Body of pancreas (tissue), 4 donors: ENCODE data around the gene TMPRSS11F.

Experiments used
- CTCF ChIP-seq, 7 experiments: fragments of 450-650 bp in 4 of 7; fragments of 200-600 bp in 3 of 7; sonication (generic) in 3 of 7; IDR thresholded peaks; one replicate each; pipeline ENCODE4 v1.5.1; 2016 to 2019; ENCODE audit warnings: antibody characterized with exemption in 7 of 7
- POLR2A ChIP-seq, 3 donors: fragments of 450-650 bp; IDR thresholded peaks; one replicate each; pipeline ENCODE4 v1.6.1; 2016; ENCODE audit warnings: antibody characterized with exemption in 3 of 3, mild to moderate bottlenecking in 2 of 3

GRCh38 chr4:68152411-68152810 lies 22.7 kb upstream of the TMPRSS11F start:
- TF ChIP-seq POLR2A (IDR thresholded peaks at IDR 0.05) (no peak), CTCF (IDR thresholded peaks at IDR 0.05) (no peak)
